ENCODE measurements around the gene DTX4. TPM values are rescaled to one million over a fixed set of nuclear protein-coding genes. Genes with fewer than 3 reads are reported as not detected.

DTX4 gene
- total and polyA plus RNA-seq, 2 of the 4 experiments (the other 2 are of a cell fraction), result 2.7 to 3.0 TPM

DNA sequence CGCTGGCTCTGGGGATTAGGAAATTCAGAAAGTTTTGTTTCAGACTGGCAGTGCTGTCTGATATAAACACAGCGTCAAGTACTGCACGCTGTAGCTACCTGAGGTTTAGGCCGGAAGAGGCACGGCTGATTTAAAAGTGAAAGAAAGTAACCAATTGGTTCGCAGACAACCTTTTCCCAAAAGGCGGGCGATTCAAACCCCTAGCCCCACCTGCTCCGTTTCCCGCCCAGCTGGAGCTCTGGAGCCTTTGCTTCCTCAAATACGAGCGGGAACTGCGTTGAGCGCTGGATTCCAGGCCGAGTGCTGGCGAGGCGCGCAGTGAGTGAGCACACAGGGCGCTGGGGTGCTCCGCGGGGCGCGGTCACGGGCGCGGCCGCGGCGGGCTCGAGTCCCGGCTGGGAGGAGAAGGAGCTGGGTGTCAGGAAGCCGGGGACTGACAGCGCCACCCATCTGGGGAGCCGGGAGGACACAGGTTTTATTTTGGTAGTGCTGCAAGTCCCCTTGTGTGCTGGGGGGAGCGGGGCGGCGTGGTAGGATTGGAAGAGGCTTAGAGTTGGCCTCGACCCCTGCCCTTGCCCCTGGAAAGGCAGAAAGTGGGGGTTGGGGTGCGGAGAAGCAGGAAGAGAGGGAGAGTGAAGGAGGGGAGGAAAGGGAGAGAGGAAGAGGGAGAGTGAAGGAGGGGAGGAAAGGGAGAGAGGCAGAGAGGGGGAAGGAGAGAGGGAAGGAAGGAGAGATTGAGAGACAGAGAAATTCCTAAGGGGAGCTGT is 27.2 kb upstream of the DTX4 start:
- Histone ChIP-seq H3K27ac (ENCODE audit: insufficient read depth, low read length) (peak overlapping the region; percentile 64), H4K91ac (ENCODE audit: insufficient read depth, low read depth, low read length) (peak overlapping the region; percentile 37), H3K4ac (ENCODE audit: low read depth, low read length) (peak overlapping the region; percentile 62), H2AK5ac (ENCODE audit: low read depth, low read length) (peak overlapping the region; percentile 32; the same call in 1 of the 2 replicates), H3K4me3 (ENCODE audit: insufficient read depth, low read depth, low read length) (peak overlapping the region; percentile 48), H2BK5ac (ENCODE audit: low read depth, low read length, poor library complexity, severe bottlenecking) (peak overlapping the region; percentile 79), H3K9me1 (ENCODE audit: insufficient read depth, low read length) (peaks cover 4% of the 10 kb centered on the region; the same call in 1 of the 2 replicates), H3K14ac (replicated peaks; ENCODE audit: low read depth, low read length) (peak overlapping the region; percentile 71), H4K20me1 (ENCODE audit: insufficient read depth, low read length) (no peaks in the 10 kb centered on the region), H3K56ac (ENCODE audit: extremely low read depth, insufficient read depth, low read length) (peak overlapping the region; percentile 77; the same call in 1 of the 2 replicates), H2AK9ac (replicated peaks; ENCODE audit: low read depth, low read length, poor library complexity) (peak overlapping the region; percentile 57), H3K9me3 (ENCODE audit: control insufficient read depth, insufficient read depth, low read length) (no peaks in the 10 kb centered on the region), H2BK15ac (ENCODE audit: low read depth, low read length) (peak overlapping the region; percentile 93; the same call in 1 of the 3 replicates), H4K5ac (ENCODE audit: low read depth, low read length) (peak overlapping the region; percentile 25; the same call in 1 of the 2 replicates), H2AFZ (replicated peaks; ENCODE audit: low read length, poor library complexity) (peak overlapping the region; percentile 79), H3K4me2 (ENCODE audit: low read depth, low read length) (peak overlapping the region; percentile 79), H3K9ac (ENCODE audit: low read depth, low read length) (peak overlapping the region; percentile 51; the same call in 1 of the 2 replicates), H2BK20ac (ENCODE audit: low read depth, low read length) (peak overlapping the region; percentile 41; the same call in 1 of the 2 replicates), H3K23ac (ENCODE audit: low read depth, low read length) (peak overlapping the region; percentile 25; the same call in 1 of the 2 replicates), H4K8ac (ENCODE audit: low read depth in 2 of 2, low read length in 2 of 2) (peak overlapping the region; percentile 58 to 89), H3K27me3 (ENCODE audit: control insufficient read depth, insufficient read depth, low read length) (no peaks in the 10 kb centered on the region), H3K4me1 (ENCODE audit: control insufficient read depth, insufficient read depth, low read length) (peaks cover 6% of the 10 kb centered on the region), H2BK120ac (ENCODE audit: low read depth, low read length) (peak overlapping the region; percentile 70), H3K36me3 (ENCODE audit: control insufficient read depth, insufficient read depth, low read length) (no peaks in the 10 kb centered on the region), H3K18ac (ENCODE audit: low read depth, low read length) (peak overlapping the region; percentile 5; the same call in 1 of the 2 replicates), H3K79me1 (ENCODE audit: low read depth in 1 of 2, low read length in 2 of 2) (peaks cover 9 to 23% of the 10 kb centered on the region in 2 experiments)
- 3% methylated on average over 20 of the region's 39 CpGs; no CpG with 5 or more reads in 1 of the 2 experiments for WGBS, 2 experiments (ENCODE audit: extremely low coverage in 2 of 2, insufficient read length in 1 of 2)
- POLR2A ChIA-PET (ENCODE audit: unreplicated experiment), result interaction anchor here (0.6 kb wide), 1 partner anchor 1826 kb away, joined by 12 read pairs; no protein-coding TSS in a partner anchor
- intact Hi-C loops (cut with micrococcal nuclease), result loop anchor here (5.0 kb wide), 1 partner anchor 567 kb away; the partner anchor contains the start of genes LPXN and ZFP91
- CTCF ChIA-PET, result interaction anchor here (0.6 to 2.3 kb wide), 4 partner anchors 9 to 239 kb away, joined by 3 to 14 read pairs (median 7); no protein-coding TSS in a partner anchor
- ATAC-seq (ENCODE audit: low read depth) (peak; percentile 44), DNase-seq (peak; percentile 78)
- dilution Hi-C loops (cut with HindIII; ENCODE audit: low sequenced_read_pairs, unreplicated experiment), result no loop called here
- no TSS peak for BruUV-seq (replicated peaks)
- in situ Hi-C loops (cut with MboI; ENCODE audit: low sequenced_read_pairs), result no loop called here
- TF ChIP-seq RAD21 (IDR thresholded peaks at IDR 0.05; ENCODE audit: low read length) (no peak), POLR2A (IDR thresholded peaks at IDR 0.05; ENCODE audit: low read depth, low read length) (0 out of 2 replicates have a peak, but pooled peaks have one; percentile 27), CTCF (conservative IDR thresholded peaks at IDR 0.05; ENCODE audit: low read depth, low read length) (0 out of 2 replicates have a peak, but pooled peaks have one; percentile 4), BHLHE40 (IDR thresholded peaks at IDR 0.05; ENCODE audit: low read depth, low read length) (no peak), RCOR1 (IDR thresholded peaks at IDR 0.05; ENCODE audit: insufficient replicate concordance, low read length) (no peak), RFX5 (IDR thresholded peaks at IDR 0.05; ENCODE audit: low read depth, low read length) (no peak), MXI1 (IDR thresholded peaks at IDR 0.05; ENCODE audit: borderline replicate concordance, low read depth, low read length) (peak; percentile 95), CEBPB (IDR thresholded peaks at IDR 0.05; ENCODE audit: low read depth, low read length) (no peak), NFE2L2 (IDR thresholded peaks at IDR 0.05; ENCODE audit: low read depth, low read length) (no peak)
- TF ChIP-seq, protein P1, sequence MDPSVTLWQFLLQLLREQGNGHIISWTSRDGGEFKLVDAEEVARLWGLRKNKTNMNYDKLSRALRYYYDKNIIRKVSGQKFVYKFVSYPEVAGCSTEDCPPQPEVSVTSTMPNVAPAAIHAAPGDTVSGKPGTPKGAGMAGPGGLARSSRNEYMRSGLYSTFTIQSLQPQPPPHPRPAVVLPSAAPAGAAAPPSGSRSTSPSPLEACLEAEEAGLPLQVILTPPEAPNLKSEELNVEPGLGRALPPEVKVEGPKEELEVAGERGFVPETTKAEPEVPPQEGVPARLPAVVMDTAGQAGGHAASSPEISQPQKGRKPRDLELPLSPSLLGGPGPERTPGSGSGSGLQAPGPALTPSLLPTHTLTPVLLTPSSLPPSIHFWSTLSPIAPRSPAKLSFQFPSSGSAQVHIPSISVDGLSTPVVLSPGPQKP (IDR thresholded peaks at IDR 0.05; ENCODE audit: borderline replicate concordance, low read depth, low read length), result no peak
